HG03378 (cell line): ENCODE measurements around the gene ADRB1.
A peak's percentile ranks its signal among the peaks of the same experiment; 100 is the strongest.

Experiments
- ATAC-seq: cut with Tn5 transposase; IDR thresholded peaks from one replicate; pipeline ENCODE4 v1.9.1; 2021; ENCODE audit warnings: mild to moderate bottlenecking, moderate library complexity; ENCODE audit not compliant: unreplicated experiment

Gene ADRB1

DNA sequence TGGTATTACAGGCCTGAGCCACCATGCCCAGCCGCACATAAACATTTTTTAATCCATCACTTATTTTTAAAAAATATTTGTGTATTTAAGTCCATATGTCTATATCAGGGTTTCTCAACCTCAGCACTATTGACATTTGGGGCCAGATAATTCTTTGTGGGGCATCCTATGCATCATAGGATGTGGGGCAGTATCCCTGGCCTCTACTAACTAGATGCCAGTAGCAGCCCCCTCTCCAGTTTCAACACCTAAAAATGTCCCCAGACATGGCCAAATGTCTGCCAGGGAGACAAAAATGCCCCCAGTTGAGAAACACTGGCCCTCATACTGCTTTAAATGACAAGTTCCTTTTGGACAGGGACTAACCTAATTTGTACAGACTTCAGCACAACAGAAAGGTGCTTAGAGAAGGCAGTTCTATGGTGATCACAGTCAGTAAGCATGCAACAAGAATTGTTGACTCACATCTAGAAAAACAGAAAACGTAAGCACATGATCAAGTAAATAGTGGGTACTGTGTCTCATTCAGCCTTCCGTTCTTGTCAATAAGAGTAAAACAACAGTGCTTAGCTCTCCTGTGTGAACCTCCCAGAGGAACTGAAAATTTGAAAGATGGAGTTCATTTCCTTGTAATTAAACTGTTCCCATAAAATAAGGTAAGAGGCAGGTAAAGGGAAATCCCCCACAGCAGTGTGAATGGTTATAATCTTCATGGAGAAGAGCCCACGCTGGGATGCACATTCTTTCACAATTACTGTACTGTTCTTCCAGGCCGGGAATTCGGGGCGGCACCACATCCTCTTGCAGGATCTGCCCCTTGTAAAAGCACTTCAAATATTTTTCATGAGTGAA, 17.3 kb upstream of the ADRB1 start:
- no peak for ATAC-seq

DNA sequence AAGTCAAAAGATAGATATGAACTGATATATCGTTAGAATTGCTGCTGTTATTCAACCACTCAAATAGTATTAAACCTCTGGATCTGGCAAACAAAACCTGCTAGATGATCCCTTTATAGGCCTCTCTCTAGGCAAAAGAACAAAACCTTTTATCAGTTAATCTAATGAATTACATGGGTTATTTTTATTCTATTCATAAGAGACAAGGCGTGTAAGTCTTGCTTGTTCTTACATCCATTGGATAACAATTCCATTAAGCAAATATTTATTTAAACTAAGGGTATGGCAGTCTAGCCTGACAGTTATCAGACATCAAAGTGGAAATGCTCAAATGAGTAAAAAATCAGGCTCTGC, 16.6 kb upstream of the ADRB1 start:
- no peak for ATAC-seq

DNA sequence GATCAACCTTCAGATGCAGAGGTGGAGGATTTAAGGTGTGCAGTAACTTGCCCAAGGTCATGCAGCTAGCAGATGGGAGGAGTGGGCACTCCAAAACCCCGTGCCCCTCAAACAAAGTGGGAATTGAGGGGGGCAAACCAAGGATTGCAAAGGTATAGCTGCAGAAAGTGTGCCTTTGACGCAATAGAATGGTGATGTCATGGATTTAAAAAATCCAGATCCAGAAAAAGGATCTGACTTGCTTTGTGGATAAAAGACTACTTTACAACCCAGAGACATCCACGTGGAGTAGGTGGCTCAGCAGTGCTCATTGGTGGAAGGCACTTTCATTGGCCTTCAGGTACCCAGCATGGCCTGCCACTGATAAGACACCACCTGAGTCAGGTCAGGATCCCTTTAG, 15.7 kb upstream of the ADRB1 start:
- no peak for ATAC-seq

DNA sequence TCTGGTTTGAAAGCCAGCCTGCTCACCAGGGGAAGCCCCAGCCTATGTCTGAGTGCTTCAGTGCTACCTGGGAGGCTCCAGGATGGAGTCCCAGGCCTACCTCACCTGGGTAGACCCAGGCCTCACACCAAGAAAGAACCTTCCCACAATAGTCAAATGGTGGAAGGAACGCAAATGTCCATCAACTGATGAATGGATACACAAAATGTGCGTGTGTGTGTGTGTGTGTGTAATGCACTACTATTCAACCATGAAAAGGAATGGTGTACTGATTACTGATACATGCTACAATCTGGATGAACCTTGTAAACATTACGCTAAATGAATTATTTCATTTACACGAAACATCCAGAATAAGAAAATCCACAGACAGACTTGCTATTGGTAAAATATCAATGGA, 15.2 kb upstream of the ADRB1 start:
- no peak for ATAC-seq

DNA sequence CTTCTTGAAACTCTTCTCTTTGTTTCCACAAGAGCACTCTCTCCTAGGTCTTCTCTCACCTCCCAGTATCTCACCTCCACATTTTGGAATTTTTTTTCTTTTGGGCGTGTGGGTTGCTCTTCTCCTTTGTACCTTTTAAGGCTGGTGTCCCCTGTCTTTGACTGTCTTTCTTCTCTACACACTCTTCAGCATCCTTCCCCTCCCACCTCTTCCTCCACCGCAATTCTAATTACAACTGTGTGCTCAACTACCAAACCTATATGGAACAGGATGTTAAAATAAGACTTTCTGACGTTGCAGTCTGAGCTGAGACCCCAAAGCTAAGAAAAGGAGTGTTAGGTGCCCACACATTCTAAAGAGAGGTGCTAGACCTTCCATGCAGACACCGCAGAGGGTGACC, 14.0 kb upstream of the ADRB1 start:
- no peak for ATAC-seq

DNA sequence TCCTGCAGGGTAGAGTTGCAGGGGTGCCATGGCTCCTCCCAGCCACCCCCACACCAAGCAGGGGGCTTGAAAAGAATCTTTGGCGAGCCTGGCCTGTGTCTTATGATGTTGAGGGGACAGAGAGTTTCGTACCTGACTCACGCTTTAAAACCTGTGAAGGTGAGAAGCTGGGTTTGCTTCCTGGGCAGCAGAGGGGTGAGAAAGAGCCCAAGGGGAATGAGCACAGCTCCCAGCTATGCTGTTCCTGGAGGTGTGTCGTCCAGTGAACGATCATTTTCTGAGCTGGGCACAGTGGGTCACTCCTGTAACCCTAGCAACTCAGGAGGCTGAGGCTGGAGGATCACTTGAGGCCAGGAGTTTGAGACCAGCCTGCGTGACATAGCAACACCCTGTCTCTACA, 13.5 kb upstream of the ADRB1 start:
- ATAC-seq: no peak

DNA sequence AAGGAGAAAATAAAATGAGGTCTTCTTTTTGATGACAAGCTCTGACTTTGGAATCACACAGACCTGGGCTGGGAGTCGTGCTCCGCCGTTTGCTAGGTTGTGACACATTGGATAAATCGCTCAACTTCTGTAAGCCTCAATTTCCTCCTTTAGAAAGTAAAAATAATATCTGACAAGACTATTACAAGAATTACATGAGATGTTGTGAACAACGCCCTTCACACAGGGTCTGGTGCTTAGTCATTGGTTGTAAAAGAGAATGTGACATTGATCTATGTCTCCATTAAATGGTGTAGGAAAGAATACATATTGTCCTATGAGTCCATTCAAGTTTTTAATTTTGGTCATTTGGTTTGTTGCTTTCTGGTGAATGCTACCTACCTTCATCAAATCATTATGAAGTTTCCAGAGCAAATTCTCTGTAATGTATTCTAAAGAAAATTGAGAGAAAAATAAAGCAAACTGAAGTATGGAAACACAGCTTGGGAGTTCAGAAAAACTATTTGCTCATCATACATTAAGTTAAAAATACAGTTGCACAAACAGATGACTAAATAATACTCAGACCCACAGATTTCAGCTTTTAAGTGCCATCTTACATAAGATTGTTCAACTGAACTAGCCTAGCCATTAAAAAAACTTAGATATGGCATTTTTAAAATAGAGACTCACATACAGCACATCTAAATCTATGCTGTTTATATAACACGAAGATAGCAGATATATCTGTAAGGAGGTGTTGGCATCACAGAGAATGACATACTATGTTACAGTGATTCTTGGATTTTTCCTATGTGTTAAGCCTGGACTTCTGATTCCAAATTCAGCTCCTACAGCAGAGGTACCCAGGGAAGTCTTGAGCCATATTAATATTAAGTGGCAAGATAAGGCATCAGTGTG, 12.3 kb upstream of the ADRB1 start:
- ATAC-seq: no peak

DNA sequence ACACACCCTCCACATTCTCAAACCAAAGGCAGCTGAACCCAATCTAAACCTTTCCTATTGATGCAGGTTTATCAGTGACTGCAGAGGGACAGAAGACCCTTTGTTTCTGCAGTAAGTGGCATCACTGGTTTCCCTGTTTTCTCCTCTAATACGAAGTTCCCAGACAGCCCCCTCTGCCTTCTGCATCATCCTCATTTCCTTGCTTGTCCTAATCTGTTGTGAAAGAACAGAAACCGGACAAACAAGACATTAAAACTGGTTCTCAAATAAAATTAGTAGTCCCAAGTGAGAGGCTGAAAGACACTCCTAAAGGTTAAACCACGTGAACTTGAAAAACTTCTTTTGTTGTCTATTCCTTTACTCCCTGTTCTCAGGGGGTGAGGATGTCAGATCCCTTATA, 10.1 kb upstream of the ADRB1 start:
- ATAC-seq: no peak

DNA sequence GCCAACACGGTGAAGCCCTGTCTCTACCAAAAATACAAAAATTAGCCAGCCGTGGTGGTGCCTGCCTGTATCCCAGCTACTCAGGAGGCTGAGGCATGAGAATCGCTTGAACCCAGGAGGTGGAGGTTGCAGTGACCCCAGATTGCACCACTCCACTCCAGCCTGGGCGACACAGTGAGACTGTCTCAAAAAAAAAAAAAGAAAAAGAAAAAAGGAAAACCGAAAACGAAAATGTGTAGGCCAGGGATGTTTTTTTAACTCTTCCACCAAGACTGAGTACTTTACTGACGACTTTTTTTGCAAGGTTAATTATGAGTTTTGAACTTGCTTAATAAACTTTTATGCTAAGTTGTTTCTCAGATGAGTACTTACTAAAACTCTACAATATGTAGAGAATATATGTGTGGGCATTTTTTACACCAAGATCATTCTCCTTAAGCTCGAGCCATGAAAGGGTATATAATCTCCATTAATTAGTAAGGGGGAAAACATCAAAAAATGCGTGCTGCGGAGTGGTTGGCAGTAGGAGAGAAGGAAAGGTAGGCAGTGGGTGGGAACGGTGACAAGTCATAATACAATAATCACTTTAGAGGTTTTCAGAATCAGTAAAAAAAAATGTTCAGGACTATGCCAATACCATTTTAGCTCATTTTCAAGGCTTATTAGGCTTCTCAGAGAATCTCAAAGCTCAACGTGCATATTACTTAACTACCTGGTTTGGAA, 8.6 kb upstream of the ADRB1 start:
- no peak for ATAC-seq

DNA sequence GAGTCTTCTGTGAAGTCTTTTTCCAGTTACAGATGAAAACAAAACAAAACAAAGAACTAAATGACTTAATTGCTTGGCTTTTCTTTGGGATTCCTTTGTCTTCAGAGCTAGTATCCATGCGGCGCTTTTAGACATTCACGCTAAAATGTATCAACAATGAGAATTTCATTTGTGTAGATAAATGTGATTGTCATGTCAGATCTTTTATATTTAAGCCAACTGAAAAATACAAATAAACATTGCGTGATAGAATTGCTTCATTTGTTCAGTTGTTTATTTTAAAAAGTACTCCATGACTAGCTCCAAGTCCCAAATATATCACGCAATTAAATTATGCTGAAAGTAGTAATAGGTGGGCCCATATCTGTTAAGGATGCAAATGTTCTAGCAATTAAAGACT, 7.9 kb upstream of the ADRB1 start:
- no peak for ATAC-seq

DNA sequence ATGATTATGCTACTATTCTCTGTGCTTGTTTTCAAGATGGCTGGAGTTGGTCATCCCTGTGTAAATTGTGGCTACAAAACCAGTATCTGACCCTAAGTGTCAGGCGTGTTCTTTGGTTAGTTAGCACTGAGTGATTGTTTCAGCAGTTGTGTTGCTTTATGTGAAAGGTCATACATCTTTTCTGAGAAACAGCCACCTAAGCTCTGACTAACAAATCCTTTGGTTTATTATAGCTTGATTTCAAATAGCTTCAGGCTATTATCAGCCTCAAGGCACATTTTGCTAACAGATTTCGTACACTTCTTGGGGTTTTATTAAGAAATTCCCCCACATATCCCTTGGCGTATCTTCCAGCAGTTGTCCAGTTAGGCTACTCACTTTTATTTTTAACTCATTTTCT, 4.8 kb upstream of the ADRB1 start:
- no peak for ATAC-seq

DNA sequence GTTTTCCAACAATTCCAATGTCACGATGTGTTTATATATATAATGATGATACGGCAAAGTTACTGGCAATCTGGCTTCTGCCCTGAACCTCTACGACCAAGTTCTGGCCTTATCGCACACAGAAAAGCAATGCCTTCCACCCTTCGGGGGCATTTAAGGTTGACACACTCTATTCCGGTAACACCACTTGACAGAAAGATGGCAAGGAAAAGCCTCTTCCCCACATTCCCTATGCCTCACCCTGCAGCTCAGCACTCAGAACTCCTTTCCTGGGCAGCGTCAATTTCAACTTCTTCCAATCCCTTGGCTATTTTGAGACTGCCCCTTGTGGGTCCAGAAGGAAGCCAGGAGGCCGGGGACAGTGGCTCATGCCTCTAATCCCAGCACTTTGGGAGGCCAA, 2.5 kb upstream of the ADRB1 start:
- ATAC-seq: no peak

DNA sequence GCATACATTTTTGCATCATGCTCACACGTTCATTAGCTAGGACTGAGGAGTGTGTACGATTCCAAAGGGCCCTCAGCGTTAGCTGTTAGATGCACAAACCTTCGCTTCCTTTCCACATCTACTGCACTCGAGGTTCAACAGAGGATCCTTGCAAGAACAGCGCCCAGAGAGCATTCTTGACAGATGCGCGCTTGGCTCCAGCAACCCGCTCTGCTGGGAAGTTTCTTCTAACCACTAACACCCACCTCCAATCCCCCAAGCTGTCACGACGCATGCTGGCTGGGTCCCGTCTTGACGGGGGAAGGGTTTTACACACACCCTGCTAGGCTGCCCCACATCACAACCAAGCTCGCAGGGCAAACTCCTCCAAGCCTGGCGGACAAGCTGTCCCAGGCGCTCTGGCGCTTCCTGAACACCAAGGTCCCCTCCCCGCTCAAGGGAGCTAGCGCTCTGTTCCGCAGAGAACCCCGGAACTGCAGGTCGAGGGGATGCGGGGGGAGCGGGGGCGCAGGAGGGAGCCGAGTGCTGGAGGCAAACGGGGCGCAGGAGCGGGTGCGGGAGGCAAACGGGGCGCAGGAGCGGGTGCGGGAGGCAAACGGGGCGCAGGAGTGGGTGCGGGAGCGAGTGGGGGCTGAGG, 653 bp upstream of the ADRB1 start:
- peak; percentile 44 for ATAC-seq

DNA sequence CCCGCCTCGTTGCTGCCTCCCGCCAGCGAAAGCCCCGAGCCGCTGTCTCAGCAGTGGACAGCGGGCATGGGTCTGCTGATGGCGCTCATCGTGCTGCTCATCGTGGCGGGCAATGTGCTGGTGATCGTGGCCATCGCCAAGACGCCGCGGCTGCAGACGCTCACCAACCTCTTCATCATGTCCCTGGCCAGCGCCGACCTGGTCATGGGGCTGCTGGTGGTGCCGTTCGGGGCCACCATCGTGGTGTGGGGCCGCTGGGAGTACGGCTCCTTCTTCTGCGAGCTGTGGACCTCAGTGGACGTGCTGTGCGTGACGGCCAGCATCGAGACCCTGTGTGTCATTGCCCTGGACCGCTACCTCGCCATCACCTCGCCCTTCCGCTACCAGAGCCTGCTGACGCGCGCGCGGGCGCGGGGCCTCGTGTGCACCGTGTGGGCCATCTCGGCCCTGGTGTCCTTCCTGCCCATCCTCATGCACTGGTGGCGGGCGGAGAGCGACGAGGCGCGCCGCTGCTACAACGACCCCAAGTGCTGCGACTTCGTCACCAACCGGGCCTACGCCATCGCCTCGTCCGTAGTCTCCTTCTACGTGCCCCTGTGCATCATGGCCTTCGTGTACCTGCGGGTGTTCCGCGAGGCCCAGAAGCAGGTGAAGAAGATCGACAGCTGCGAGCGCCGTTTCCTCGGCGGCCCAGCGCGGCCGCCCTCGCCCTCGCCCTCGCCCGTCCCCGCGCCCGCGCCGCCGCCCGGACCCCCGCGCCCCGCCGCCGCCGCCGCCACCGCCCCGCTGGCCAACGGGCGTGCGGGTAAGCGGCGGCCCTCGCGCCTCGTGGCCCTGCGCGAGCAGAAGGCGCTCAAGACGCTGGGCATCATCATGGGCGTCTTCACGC, 825 bp downstream of the ADRB1 start:
- no peak for ATAC-seq

DNA sequence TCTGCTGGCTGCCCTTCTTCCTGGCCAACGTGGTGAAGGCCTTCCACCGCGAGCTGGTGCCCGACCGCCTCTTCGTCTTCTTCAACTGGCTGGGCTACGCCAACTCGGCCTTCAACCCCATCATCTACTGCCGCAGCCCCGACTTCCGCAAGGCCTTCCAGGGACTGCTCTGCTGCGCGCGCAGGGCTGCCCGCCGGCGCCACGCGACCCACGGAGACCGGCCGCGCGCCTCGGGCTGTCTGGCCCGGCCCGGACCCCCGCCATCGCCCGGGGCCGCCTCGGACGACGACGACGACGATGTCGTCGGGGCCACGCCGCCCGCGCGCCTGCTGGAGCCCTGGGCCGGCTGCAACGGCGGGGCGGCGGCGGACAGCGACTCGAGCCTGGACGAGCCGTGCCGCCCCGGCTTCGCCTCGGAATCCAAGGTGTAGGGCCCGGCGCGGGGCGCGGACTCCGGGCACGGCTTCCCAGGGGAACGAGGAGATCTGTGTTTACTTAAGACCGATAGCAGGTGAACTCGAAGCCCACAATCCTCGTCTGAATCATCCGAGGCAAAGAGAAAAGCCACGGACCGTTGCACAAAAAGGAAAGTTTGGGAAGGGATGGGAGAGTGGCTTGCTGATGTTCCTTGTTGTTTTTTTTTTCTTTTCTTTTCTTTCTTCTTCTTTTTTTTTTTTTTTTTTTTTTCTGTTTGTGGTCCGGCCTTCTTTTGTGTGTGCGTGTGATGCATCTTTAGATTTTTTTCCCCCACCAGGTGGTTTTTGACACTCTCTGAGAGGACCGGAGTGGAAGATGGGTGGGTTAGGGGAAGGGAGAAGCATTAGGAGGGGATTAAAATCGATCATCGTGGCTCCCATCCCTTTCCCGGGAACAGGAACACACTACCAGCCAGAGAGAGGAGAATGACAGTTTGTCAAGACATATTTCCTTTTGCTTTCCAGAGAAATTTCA, 1.7 kb downstream of the ADRB1 start:
- no peak for ATAC-seq

DNA sequence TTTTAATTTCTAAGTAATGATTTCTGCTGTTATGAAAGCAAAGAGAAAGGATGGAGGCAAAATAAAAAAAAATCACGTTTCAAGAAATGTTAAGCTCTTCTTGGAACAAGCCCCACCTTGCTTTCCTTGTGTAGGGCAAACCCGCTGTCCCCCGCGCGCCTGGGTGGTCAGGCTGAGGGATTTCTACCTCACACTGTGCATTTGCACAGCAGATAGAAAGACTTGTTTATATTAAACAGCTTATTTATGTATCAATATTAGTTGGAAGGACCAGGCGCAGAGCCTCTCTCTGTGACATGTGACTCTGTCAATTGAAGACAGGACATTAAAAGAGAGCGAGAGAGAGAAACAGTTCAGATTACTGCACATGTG, 2.4 kb downstream of the ADRB1 start:
- ATAC-seq: no peak

DNA sequence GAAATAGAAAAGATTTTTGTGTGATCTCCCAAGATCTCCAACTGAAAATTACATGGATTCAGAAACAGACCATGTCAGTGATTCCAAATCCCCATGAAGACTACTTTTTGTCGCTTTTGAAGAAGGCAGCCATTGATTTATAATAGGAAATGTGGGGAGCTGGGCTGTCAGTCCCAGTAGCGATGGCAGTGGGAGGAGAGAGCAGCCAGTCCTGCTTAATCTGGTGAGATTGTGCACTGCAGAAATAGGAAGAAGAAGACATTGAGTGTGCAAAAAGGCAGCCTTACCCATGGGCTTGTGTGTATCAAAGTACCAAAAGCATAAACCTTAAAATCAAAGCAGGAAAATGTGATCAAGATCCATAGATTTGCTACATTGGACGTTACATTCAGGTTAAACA, 4.8 kb downstream of the ADRB1 start:
- no peak for ATAC-seq

DNA sequence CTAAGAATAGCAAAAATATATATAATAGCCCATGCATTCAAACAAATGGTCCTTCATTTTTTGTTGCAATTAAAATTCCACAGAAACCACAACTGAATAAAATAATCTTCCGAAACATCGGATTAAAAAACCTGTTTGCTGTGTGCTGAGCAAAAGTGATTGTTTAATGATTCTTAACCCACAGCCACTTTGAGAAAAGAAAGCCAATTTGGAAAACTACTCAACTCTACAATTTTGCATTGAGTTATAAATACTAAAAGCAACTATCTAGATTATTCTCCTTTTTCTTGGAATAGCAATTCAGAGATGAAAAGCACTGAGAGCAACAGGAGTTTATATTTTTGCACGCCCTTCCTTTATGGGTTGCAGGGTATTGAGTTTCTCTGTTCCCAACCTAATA, 8.0 kb downstream of the ADRB1 start:
- no peak for ATAC-seq

DNA sequence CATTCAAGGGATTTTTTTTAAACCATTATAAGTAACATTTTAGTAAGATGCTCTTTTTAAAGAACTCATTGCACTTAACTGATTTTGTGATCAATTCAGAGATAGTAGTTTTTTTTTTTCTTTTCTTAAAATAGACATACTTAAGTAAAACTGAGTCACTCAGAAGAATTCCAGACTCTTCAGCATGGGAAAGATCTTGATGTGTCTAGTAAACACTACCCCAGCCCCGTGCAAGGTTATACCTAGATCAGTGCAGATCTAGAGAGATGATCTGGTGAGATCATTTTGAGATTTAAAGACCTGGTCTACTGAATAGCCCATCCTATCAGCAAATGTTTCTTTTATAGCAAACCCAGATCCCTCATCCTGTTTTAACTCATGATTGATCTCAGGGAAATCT, 8.6 kb downstream of the ADRB1 start:
- no peak for ATAC-seq
